HG03159 (cell line): Measurements from ENCODE around the gene TTC9B.
"Not testable (repeated sequence)": the region's sequence is repeated elsewhere in the genome, so short reads cannot be mapped to it uniquely, and the experiment has no call there.

Experiments
- ATAC-seq: cut with Tn5 transposase; IDR thresholded peaks from one replicate; pipeline ENCODE4 v1.9.1; 2021; ENCODE audit warnings: mild to moderate bottlenecking, moderate library complexity; ENCODE audit not compliant: unreplicated experiment

The TTC9B gene

GRCh38 chr19:40233811-40234389 lies 15.7 kb upstream of the TTC9B start:
- ATAC-seq: no peak

DNA sequence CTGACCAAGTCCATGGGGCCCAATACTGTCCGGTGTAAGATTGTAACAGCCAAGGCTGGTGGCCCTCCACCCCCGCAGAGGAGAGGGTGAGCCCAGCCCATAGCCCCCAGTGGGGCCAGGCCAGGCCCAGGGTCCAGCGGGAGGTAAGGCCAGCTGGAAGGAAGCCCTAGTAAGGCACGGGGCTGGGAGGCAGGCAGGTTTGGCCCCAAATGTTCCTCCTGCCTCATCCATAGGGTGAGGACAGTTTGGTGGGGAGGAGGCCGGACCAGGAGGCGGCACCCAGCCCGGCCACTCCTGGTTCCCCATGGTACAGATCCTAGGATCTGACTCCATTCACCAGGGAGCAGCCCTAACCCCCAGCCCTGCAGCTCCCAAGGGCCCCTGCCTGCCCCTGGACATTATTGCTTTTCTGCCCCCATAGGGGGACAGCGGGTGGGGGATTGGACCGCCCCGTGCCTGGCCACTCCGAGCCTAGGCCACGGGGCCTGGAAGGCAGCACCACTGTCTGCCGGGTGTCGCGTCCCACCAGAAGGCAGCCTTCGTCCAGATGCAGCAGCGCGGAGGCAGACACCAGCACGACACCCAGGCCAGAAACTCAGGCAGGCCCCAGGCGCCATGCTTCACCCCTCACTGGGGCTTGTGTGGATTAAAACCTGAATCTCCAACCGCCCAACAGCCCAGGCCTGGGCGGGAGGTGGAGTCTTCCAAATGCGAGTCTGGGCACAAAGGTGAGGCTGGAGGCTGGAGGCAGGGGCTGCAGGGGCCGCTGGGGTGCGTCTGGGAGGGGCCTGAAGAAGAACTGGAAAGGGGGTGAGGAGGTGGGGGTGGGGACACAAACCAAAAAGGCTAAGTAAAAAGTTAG lies 15.0 kb upstream of the TTC9B start:
- ATAC-seq: no peak

GRCh38 chr19:40232479-40232878 lies 14.3 kb upstream of the TTC9B start:
- no peak for ATAC-seq

DNA sequence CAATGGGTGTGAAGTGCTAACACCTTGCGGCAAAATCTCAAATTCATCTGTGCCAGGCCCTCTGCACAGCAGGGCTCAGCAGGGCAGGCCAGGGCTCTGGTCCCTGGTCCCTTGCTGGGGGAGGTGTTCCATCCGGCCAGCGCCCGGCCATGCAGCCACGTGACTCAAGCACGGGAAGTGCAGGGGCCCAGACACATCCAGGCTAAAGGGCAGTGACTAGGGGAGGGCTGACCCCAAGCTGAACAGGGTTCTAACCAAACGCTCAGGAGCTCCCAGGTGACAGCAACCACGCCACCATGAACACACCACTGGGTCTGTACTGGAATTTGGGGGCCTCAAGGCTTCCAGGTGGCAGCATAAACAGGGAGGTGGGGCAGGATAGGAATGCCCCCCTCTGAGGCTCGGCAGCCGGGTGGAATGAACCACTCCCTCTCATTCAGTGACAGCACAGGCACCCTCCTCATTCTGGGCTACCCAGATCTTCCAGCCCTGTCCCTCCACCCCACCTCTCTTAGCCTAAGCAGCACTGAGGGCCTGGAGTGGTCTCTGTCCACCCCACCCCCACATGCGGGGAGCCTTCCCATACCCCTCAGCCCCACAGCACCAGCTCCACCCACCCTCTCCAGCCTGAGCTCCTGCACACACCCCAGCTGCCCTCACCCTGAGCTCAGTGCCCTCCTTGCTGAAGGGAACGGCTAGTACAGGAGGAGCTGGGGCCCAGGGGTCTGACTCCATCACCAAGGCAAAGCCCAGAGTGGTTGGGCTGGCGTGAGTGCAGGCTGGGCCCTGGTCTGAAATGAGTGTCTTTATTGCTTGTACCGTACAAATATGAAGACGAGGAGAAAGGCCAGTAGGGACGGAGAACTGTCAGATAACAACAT lies 13.6 kb upstream of the TTC9B start:
- ATAC-seq: no peak

- ATAC-seq: no peak
These were observed 12.9 kb upstream of the TTC9B start for GRCh38 chr19:40231057-40231456.

DNA sequence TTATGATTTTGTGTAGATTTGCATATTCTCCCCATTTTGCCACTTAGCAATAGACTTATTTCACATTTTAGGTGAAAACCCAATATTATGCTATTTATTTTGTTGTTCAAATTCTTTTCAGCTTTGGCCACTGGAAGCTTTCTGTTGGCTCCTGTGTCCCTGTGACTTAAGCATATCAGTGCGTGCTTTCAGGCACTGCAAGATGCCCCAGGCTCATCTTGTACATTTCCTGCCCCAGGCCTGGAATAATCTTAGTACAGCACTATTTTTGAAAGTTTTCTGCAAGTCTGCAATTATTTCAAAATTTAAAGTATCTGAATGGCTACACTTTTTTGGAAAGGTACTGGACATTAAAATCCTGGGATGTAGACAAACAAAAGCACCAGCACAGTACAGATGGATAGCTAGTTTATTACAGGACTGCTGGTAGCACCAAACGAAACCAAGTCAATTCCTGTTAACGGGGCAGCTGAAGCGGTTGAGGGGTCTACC lies 11.8 kb upstream of the TTC9B start:
- ATAC-seq: no peak

GRCh38 chr19:40229484-40229883 lies 11.3 kb upstream of the TTC9B start:
- ATAC-seq: no peak

DNA sequence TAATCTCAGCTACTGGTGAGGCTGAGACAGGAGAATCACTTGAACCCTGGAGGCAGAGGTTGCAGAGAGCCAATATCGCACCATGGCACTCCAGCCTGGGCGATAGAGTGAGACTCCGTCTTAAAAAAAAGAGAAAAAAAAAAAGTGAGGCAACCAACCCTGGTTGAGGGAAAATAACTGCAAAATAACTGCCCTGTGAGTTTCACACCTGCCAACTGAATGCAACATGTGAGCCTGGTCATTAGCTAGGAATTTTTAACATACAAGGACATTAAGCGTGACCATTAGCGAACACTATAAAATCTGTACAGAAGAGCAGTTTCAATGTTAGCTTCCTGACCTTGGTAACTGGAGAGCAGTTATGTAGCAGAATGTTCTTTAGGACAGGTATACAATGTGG lies 10.7 kb upstream of the TTC9B start:
- ATAC-seq: no peak

DNA sequence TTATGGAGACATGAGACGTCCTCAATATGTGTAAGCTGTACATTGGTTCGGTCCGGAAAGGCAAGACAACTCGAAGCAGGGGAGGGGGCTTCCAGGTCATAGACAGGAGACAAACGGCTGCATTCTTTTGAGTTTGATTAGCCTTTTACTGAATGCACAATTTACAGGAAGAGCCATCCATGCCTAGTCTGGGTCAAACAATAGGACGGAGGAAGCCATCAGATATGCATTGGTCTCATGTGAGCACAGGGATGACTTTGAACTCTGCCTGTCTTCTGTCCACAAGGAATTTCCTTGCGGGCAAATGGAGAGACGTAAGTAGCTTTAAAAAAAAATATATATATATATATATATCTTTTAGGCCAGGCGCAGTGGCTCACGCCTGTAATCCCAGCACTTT lies 10.2 kb upstream of the TTC9B start:
- no peak for ATAC-seq

DNA sequence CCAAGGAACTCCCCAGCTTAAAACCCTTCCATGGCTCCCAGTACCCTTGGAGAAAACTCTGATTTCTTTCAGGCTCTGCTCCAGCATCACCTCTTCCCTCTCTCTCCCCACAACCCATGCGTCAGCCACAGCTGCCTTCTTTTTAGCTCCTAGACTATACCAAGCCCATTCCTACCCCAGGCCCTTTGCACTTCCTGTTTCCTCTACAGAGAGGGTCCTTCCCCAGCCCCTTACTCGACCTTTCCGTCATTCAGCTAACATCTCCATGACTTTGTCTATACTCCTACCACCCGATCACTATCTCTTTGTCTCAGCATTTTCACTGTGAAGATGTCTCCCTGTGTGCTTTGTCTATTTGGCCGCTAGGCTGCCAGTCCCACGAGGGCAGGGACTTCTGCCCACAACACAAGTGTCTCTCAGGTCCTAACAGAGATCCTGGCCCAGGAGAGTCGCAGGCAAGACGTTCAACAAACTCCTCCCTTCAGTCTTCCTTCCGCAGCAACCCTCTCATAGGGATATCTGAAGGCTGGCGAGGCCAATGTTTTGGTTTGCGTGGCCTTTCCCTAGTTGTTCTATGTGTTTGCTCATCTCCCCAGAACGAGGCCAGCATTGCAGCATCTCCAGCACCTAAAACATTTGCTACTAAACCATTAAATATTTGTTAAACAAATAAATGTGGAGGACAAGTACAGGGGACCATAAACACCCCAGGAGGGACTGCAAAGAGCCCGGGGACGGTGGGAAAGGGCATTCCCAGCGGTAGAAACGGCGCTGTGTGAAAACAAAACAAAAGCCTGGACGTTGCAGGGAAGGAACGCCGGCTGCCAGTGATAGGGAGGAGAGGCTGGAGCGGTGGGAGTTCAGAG lies 7.5 kb upstream of the TTC9B start:
- no peak for ATAC-seq

DNA sequence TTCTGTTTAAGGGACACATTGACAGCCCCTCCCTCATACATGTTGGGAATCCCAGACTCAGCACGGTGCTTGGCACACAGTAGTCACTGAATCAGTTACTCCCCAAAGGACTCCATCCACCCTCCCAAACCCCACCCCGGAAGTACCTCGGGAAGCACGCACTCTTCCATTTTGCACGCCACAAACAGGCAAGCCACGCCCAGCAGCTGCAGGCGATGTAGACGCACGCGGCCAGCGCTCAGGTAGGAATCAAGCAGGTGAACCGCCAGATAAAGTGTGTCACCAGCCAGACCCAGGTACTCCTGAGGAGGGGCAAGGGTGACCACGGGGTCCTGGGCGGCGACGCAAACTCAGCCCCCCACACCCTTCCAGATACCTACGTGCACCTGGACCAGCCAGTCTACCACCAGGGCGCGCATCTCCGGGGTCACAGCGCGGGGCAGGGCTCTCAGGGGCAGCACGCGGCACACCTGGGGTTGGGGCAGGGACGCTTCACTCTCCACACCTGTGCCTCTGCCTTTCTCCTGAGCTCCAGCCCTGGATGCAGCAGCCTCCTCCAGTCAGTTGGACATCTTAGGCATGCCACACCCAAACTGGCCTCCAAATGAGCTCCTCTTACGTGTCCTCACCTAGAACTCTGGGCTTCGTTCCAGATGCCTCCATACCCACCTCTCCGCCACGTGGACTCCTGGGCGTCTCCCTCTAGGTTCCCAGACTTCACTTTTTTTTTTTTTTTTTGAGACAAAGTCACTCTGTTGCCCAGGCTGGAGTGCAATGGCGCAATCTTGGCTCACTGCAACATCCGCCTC lies 6.4 kb upstream of the TTC9B start:
- no peak for ATAC-seq

DNA sequence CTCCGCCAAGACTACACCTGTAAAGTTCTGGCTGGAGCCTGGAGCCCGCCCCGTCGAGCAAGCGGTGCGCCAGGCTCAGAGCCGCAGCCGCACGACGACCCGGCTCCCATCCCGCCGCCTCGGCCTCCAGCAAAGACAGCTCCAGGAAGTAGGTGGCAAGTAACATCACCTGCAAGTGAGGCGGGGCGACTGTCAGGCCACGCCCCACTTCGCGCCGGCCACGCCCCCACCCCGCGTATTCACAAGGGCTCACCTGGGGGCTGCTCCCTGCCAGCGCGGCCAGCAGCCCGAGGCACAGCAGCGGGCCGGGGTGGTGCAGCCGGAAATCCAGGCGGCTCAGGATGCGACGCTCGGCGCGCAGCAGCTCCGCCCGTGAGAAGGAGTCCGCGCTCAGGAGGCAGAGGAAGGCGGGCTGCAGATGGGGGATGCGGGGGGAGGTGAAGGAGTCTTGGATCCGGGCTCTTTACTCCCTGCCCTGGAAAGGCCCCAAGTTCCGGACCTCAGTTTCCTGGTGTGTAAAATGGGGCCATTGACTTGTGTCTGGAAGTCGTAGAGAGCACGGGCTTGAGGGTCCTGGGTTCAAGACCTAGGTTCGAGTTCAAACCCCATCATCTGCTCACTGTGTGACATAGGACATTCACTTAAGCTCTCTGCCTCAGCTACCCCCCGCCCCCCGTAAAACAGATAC lies 5.1 kb upstream of the TTC9B start:
- no peak for ATAC-seq

GRCh38 chr19:40221858-40222619 lies 3.9 kb upstream of the TTC9B start:
- no peak for ATAC-seq

GRCh38 chr19:40220674-40221073 lies 2.5 kb upstream of the TTC9B start:
- no peak for ATAC-seq

DNA sequence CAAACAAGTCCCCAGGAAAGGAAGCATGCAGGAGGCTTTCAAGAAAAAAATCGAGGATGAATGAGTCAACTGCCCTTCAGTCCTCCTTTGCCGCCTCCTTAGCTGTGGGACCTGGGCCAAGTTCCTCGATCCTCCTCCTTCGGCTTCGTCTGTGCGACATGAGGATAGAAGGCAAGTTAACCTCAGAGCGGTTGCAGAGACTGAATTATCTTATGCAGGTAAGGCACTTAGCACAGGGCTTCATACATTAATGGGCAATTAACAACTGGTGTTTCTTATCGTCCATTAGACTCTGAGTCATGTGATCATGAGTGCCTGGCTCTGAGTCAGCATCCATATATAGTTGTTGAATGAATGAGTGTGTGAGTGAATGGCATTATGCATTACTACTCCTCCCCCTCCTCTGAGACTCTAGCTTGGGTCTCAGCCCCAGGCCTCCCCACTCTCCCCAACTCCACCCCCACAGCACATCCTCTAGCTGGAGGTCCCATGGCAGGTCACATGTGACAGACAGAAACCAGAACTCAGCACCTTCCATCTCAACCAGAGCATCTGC lies 1.6 kb upstream of the TTC9B start:
- no peak for ATAC-seq

DNA sequence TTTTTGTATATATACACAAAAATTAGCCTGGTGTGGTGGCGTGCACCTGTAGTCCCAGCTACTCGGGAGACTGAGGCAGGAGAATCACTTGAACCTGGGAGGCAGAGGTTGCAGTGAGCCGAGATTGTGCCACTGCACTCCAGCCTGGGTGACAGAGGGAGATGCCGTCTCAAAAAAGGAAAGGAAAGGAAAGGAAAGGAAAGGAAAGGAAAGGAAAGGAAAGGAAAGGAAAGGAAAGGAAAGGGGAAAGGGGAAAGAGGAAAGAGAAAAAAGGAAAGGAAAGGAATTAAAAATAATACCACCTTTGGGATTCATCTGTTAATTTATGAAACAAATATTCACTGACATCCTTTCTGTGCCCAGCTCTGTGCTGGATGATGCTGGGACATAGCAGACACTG lies 845 bp upstream of the TTC9B start:
- not testable (repeated sequence) for ATAC-seq

- no peak for ATAC-seq
These were observed 965 bp downstream of the TTC9B start for GRCh38 chr19:40217027-40217810.

DNA sequence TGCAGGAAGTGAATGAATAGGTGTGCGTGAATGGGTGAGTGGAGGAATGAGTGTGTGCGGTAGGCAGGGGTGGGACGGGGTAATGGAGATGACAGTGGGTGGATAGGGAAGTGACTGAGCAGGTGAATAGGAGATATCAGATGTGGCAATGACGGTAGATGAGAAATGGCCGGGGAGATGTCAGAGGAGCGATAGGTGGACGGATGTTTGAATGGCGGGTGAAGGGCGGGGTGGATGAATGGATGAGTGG lies 1.5 kb downstream of the TTC9B start:
- no peak for ATAC-seq
